Upper lobe of left lung (tissue), 6 donors: Measurements from ENCODE around the gene CHCHD6. TPM values are rescaled to one million over a fixed set of nuclear protein-coding genes. Genes with fewer than 3 reads are reported as not detected.
A peak's percentile ranks its signal among the peaks of the same experiment; 100 is the strongest.

ENCODE experiments used
- ATAC-seq, 2 donors: fragments of 200-7000 bp; cut with Tn5 transposase; one replicate each; pipeline ENCODE4 v1.9.1; 2022; ENCODE audit warnings: mild to moderate bottlenecking in 2 of 2, moderate library complexity in 2 of 2; ENCODE audit not compliant: low FRiP score in 2 of 2
- DNase-seq, 2 donors: peaks; one replicate each; pipeline ENCODE4 v3.0.0-alpha.2; 2019 to 2020
- H3K27ac ChIP-seq, 4 donors: fragments of 200-600 bp; sonication (generic); one replicate each; pipeline ENCODE4 v1.5.1; 2016 to 2019
- H3K27me3 ChIP-seq, 4 donors: fragments of 200-600 bp; sonication (generic); one replicate each; pipeline ENCODE4 v1.5.1; 2017 to 2019
- H3K36me3 ChIP-seq, 4 donors: fragments of 200-600 bp; sonication (generic); one replicate each; pipeline ENCODE4 v1.5.1; 2016 to 2019
- H3K4me1 ChIP-seq, 4 donors: fragments of 200-600 bp; sonication (generic); one replicate each; pipeline ENCODE4 v1.5.1; 2018 to 2019
- H3K4me3 ChIP-seq, 4 donors: fragments of 200-600 bp; sonication (generic); one replicate each; pipeline ENCODE4 v1.5.1; 2017 to 2019; ENCODE audit warnings: mild to moderate bottlenecking in 2 of 4, moderate library complexity in 1 of 4
- H3K9me3 ChIP-seq, 4 donors: fragments of 200-600 bp; sonication (generic); one replicate each; pipeline ENCODE4 v1.5.1; 2018 to 2019
- CTCF ChIP-seq, 6 experiments: fragments of 450-650 bp in 4 of 6; fragments of 200-600 bp in 2 of 6; sonication (generic) in 2 of 6; IDR thresholded peaks; one replicate each; pipeline ENCODE4 v1.5.1; 2016 to 2019; ENCODE audit warnings: antibody characterized with exemption in 6 of 6
- EP300 ChIP-seq, 4 donors: sonication (generic); formaldehyde crosslinking; IDR thresholded peaks; one replicate each; pipeline ENCODE4 v1.5.1; 2017; ENCODE audit warnings: antibody characterized with exemption in 4 of 4, control low read depth in 2 of 4
- POLR2A ChIP-seq, 4 donors: fragments of 450-650 bp; IDR thresholded peaks; one replicate each; pipeline ENCODE4 v1.5.1; 2016 to 2017; ENCODE audit warnings: antibody characterized with exemption in 4 of 4, mild to moderate bottlenecking in 2 of 4
- POLR2AphosphoS5 ChIP-seq, 2 donors: sonication (generic); formaldehyde crosslinking; IDR thresholded peaks; one replicate each; pipeline ENCODE4 v1.5.1; 2017; ENCODE audit warnings: antibody characterized with exemption in 2 of 2
- WGBS, 2 donors: methylation state at CpG; one replicate each; pipeline ENCODE4 v1.1.5; 2017 to 2018; 5-methylcytosine and 5-hydroxymethylcytosine counted together
- total RNA-seq, 6 donors: library from RNA; depleted of rRNA in 4 of 6; stranded (reverse); fragments of >200 nt in 4 of 6; gene quantifications; one replicate each; pipeline versions ENCODE4 v1.1.0 to v1.2.1, GENCODE V29; 2016 to 2021
- donor health status: DM: no; HTN: no; CAD: no; lungs with moderate emphysema.
- donor health status: DM: no; HTN: yes; CAD: no; lungs with severe emphysema.

Gene CHCHD6
- total RNA-seq, 6 donors from 2014 or later, result 16.6 to 35.6 (median 21.8) TPM

GRCh38 chr3:126896067-126896441, 192.0 kb downstream of the CHCHD6 start:
- DNase-seq, result no peak
- no peak overlapping the region for H3K4me3 ChIP-seq
- H3K27me3 ChIP-seq, result no peaks in the 10 kb centered on the region
- ATAC-seq, result no peak
- peaks cover 0 to 10% (median 4%) of the 10 kb centered on the region in 4 donors for H3K4me1 ChIP-seq
- H3K27ac ChIP-seq, result no peak overlapping the region
- TF ChIP-seq EP300 (IDR thresholded peaks at IDR 0.05) (no peak), CTCF (IDR thresholded peaks at IDR 0.05) (no peak), POLR2AphosphoS5 (IDR thresholded peaks at IDR 0.05) (no peak), POLR2A (IDR thresholded peaks at IDR 0.05) (no peak)
- no peaks in the 10 kb centered on the region for H3K36me3 ChIP-seq
- H3K9me3 ChIP-seq, result no peaks in the 10 kb centered on the region
- 58 to 60% methylated on average over 1 of the region's 1 CpG for WGBS, 2 donors

GRCh38 chr3:126896968-126897367, 192.9 kb downstream of the CHCHD6 start:
- TF ChIP-seq POLR2AphosphoS5 (IDR thresholded peaks at IDR 0.05) (no peak), POLR2A (IDR thresholded peaks at IDR 0.05) (no peak), EP300 (IDR thresholded peaks at IDR 0.05) (no peak), CTCF (IDR thresholded peaks at IDR 0.05) (no peak)
- Histone ChIP-seq H3K9me3 (no peaks in the 10 kb centered on the region), H3K27me3 (no peaks in the 10 kb centered on the region), H3K4me1 (peaks cover 0 to 10% (median 4%) of the 10 kb centered on the region in 4 donors), H3K4me3 (no peak overlapping the region), H3K27ac (no peak overlapping the region), H3K36me3 (no peaks in the 10 kb centered on the region)
- ATAC-seq (no peak), DNase-seq (no peak)
- 95% methylated on average over 6 of the region's 6 CpGs for WGBS, 2 donors

GRCh38 chr3:126897943-126898342, 193.9 kb downstream of the CHCHD6 start:
- ATAC-seq, result no peak
- peak in 1 of 2 donors; percentile 50 for DNase-seq
- TF ChIP-seq POLR2A (IDR thresholded peaks at IDR 0.05) (no peak), POLR2AphosphoS5 (IDR thresholded peaks at IDR 0.05) (no peak), EP300 (IDR thresholded peaks at IDR 0.05) (no peak), CTCF (IDR thresholded peaks at IDR 0.05) (no peak)
- no peaks in the 10 kb centered on the region for H3K9me3 ChIP-seq
- H3K27me3 ChIP-seq, result no peaks in the 10 kb centered on the region
- no peak overlapping the region for H3K27ac ChIP-seq
- peaks cover 0 to 10% (median 4%) of the 10 kb centered on the region in 4 donors for H3K4me1 ChIP-seq
- H3K4me3 ChIP-seq, result no peak overlapping the region
- 90 to 98% methylated on average over 6 to 7 of the region's 7 CpGs for whole genome bisulfite sequencing, 2 donors
- no peaks in the 10 kb centered on the region for H3K36me3 ChIP-seq

- WGBS, 2 donors, result 94 to 95% methylated on average over 9 to 10 of the region's 10 CpGs
- DNase-seq, result no peak
Measured at GRCh38 chr3:126900859-126901540, 197.0 kb downstream of the CHCHD6 start.

More at GRCh38 chr3:126900859-126901540, 197.0 kb downstream of the CHCHD6 start:
- no peak for TF ChIP-seq POLR2A (IDR thresholded peaks at IDR 0.05)
- no peak for TF ChIP-seq POLR2AphosphoS5 (IDR thresholded peaks at IDR 0.05)
- no peak for TF ChIP-seq CTCF (IDR thresholded peaks at IDR 0.05)
- TF ChIP-seq EP300 (IDR thresholded peaks at IDR 0.05), result no peak
- Histone ChIP-seq H3K4me1 (peaks cover 0 to 2% (median under 1%) of the 10 kb centered on the region in 4 donors), H3K27me3 (no peaks in the 10 kb centered on the region), H3K27ac (no peak overlapping the region), H3K9me3 (no peaks in the 10 kb centered on the region), H3K4me3 (no peak overlapping the region), H3K36me3 (no peaks in the 10 kb centered on the region)
- no peak for ATAC-seq
